ENCODE results near the gene CAMSAP1. TPM values are rescaled to one million over a fixed set of nuclear protein-coding genes. Genes with fewer than 3 reads are reported as not detected.
"Not testable (repeated sequence)": the region's sequence is repeated elsewhere in the genome, so short reads cannot be mapped to it uniquely, and the experiment has no call there.

CAMSAP1 gene
- total RNA-seq, 2 donors from 2014 or later = 19.4 to 21.4 TPM

- peaks cover 0 to 10% of the 10 kb centered on the region in 2 donors for H3K4me1 ChIP-seq
- no peak for TF ChIP-seq CTCF (IDR thresholded peaks at IDR 0.05)
- no peaks in the 10 kb centered on the region for H3K27me3 ChIP-seq
- no peak overlapping the region for H3K4me3 ChIP-seq
- no peaks in the 10 kb centered on the region for H3K9me3 ChIP-seq
- DNase-seq (ENCODE audit: low spot score) = no peak
- no peaks in the 10 kb centered on the region for H3K36me3 ChIP-seq
- no peak overlapping the region for H3K27ac ChIP-seq
Measured at GRCh38 chr9:135896205-135896604, 11.1 kb downstream of the CAMSAP1 start.

GRCh38 chr9:135895202-135895848, 12.0 kb downstream of the CAMSAP1 start:
- Histone ChIP-seq H3K36me3 (no peaks in the 10 kb centered on the region), H3K27me3 (no peaks in the 10 kb centered on the region), H3K27ac (no peak overlapping the region), H3K9me3 (no peaks in the 10 kb centered on the region), H3K4me3 (no peak overlapping the region), H3K4me1 (peaks cover 0 to 19% of the 10 kb centered on the region in 2 donors)
- no peak for DNase-seq (ENCODE audit: low spot score)
- no peak for TF ChIP-seq CTCF (IDR thresholded peaks at IDR 0.05)

- Histone ChIP-seq H3K27ac (no peak overlapping the region), H3K27me3 (no peaks in the 10 kb centered on the region), H3K4me3 (no peak overlapping the region), H3K36me3 (no peaks in the 10 kb centered on the region), H3K9me3 (no peaks in the 10 kb centered on the region), H3K4me1 (peaks cover 0 to 36% of the 10 kb centered on the region in 2 donors)
- no peak for TF ChIP-seq CTCF (IDR thresholded peaks at IDR 0.05)
- no peak for DNase-seq (ENCODE audit: low spot score)
Measured at GRCh38 chr9:135893104-135893503, 14.2 kb downstream of the CAMSAP1 start.

- peaks cover 0 to 44% of the 10 kb centered on the region in 2 donors for H3K4me1 ChIP-seq
- not testable (repeated sequence) for H3K27me3 ChIP-seq; H3K4me3 ChIP-seq; DNase-seq (ENCODE audit: low spot score); H3K36me3 ChIP-seq; H3K9me3 ChIP-seq; H3K27ac ChIP-seq
Measured at GRCh38 chr9:135892327-135892726, 15.0 kb downstream of the CAMSAP1 start.

- TF ChIP-seq CTCF (IDR thresholded peaks at IDR 0.05) = no peak
- Histone ChIP-seq H3K27ac (no peak overlapping the region), H3K4me1 (peaks cover 0 to 56% of the 10 kb centered on the region in 2 donors), H3K9me3 (no peaks in the 10 kb centered on the region), H3K27me3 (no peaks in the 10 kb centered on the region), H3K36me3 (no peaks in the 10 kb centered on the region), H3K4me3 (no peak overlapping the region)
- DNase-seq (ENCODE audit: low spot score) = no peak
Measured at GRCh38 chr9:135891027-135891631, 16.2 kb downstream of the CAMSAP1 start.

- H3K27me3 ChIP-seq = no peaks in the 10 kb centered on the region
- no peak for TF ChIP-seq CTCF (IDR thresholded peaks at IDR 0.05)
- DNase-seq (ENCODE audit: low spot score) = no peak
- no peak overlapping the region for H3K27ac ChIP-seq
- H3K9me3 ChIP-seq = no peaks in the 10 kb centered on the region
- peaks cover 0 to 59% of the 10 kb centered on the region in 2 donors for H3K4me1 ChIP-seq
- no peak overlapping the region for H3K4me3 ChIP-seq
- no peaks in the 10 kb centered on the region for H3K36me3 ChIP-seq
Measured at GRCh38 chr9:135890190-135891026, 16.9 kb downstream of the CAMSAP1 start.

All from right atrium auricular region (tissue), 2 donors.